BJ (cell line): Measurements from ENCODE around the gene MDGA2. TPM values are rescaled to one million over a fixed set of nuclear protein-coding genes. Genes with fewer than 3 reads are reported as not detected.

Experiments used
- CTCF ChIA-PET: fragments of 350-600 bp; formaldehyde crosslinking; extraction: SDS; loops from one replicate; lab custom pipeline; 2021; ENCODE audit warnings: antibody characterized with exemption, inconsistent platforms; lab: Yijun Ruan, JAX
- POLR2A ChIA-PET: fragments of 300-600 bp; sonication (Branson Sonifier 250); formaldehyde crosslinking; extraction: SDS; loops from one replicate; lab custom pipeline; 2021; ENCODE audit warnings: antibody characterized with exemption; lab: Charles Lee
- DNase-seq: peaks from one replicate; pipeline ENCODE4 v3.0.0-alpha.2; 2011; ENCODE audit warnings: low read depth
- H3K27me3 ChIP-seq: 2 replicates; pipeline ENCODE4 v1.6.0; 2011; ENCODE audit warnings: low read length; ENCODE audit not compliant: control insufficient read depth, insufficient read depth
- H3K36me3 ChIP-seq: 2 replicates; pipeline ENCODE4 v1.5.1; 2011; ENCODE audit warnings: low read length; ENCODE audit not compliant: control insufficient read depth, insufficient read depth
- H3K4me3 ChIP-seq: 2 replicates; pipeline ENCODE4 v1.5.1; 2011; ENCODE audit warnings: low read depth, mild to moderate bottlenecking, control low read depth, low read length
- polyA plus RNA-seq: library from polyadenylated mRNA; depleted of rRNA; stranded (reverse); fragments of >200 nt; gene quantifications from 2 replicates; pipeline ENCODE4 v1.2.3, GENCODE V29; 2011
- TF ChIP-seq, protein P1 (sequence below): IDR thresholded peaks from 2 replicates; pipeline ENCODE4 v1.5.1; 2011; ENCODE audit warnings: low read depth, mild to moderate bottlenecking, control low read depth, inconsistent platforms, low read length, moderate library complexity; ENCODE audit not compliant: insufficient read depth

The MDGA2 gene
- polyA plus RNA-seq, 1 experiment: not detected

DNA sequence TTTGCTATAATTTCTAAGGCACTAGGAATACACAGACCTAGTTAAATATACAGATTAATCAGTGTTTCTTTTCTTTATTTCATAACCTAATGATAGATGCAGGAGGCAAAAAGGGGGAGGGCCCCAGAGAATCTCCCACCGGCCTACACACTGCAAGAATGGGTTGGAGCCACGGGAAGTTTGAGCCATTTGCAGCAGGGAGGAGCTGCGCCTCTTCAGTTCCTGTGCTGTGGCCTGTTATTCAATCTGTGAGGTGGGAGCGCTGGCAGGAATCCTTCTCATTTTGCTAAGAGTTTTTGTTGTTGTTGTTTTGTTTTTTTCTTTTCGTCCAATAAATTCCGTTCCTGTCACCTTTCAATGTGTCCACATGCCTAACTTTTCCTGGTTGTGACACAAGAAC, 772.6 kb downstream of the MDGA2 start:
- POLR2A ChIA-PET: no interaction called here
- H3K27me3 ChIP-seq: no peaks in the 10 kb centered on the region
- CTCF ChIA-PET: no interaction called here

DNA sequence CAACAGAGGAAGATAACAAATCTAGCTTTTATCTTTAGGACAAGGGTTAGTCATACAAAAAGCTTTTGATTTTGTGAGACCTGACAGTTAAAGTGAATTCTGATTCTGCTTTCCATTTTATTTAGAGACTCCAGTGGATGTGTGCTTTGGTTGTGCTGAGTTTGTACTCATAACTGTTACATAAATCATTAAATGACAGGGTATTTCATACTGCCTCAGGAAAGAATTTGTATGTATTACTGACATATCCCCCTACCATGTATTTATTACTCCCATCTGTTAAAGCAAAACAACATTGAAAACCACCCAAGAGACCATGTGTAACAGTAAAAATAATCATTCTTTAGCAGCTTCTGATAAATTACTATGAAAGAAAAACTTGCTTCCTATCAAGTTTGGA, 780.9 kb downstream of the MDGA2 start:
- H3K36me3 ChIP-seq: no peaks in the 10 kb centered on the region
- ChIA-PET CTCF (no interaction called here), POLR2A (no interaction called here)
- no peaks in the 10 kb centered on the region for H3K27me3 ChIP-seq
- TF ChIP-seq, protein P1, sequence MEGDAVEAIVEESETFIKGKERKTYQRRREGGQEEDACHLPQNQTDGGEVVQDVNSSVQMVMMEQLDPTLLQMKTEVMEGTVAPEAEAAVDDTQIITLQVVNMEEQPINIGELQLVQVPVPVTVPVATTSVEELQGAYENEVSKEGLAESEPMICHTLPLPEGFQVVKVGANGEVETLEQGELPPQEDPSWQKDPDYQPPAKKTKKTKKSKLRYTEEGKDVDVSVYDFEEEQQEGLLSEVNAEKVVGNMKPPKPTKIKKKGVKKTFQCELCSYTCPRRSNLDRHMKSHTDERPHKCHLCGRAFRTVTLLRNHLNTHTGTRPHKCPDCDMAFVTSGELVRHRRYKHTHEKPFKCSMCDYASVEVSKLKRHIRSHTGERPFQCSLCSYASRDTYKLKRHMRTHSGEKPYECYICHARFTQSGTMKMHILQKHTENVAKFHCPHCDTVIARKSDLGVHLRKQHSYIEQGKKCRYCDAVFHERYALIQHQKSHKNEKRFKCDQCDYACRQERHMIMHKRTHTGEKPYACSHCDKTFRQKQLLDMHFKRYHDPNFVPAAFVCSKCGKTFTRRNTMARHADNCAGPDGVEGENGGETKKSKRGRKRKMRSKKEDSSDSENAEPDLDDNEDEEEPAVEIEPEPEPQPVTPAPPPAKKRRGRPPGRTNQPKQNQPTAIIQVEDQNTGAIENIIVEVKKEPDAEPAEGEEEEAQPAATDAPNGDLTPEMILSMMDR: no peak
- no peak for DNase-seq
- no peak overlapping the region for H3K4me3 ChIP-seq

More for the DNA sequence above, 772.6 kb downstream of the MDGA2 start:
- no peak for DNase-seq
- Histone ChIP-seq H3K4me3 (no peak overlapping the region), H3K36me3 (no peaks in the 10 kb centered on the region)
- TF ChIP-seq, protein P1: no peak

DNA sequence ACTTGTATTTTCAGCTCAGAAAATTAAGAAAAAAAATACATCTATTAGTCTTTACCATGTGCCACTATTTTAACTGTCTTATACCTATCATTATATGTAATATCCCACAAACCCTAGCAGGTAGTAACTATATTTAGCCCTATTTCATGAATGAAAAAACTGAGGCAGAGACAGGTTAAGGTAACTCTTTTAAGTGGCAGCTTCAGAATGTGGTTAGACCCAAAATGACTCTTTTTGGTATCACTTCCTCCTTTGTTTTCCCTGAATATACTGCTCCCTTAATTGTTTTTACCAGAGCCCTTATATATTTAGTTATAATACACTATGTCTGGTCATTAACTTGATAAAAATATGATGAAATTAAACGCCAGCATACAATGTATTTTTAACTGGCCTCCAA, 788.3 kb downstream of the MDGA2 start:
- ChIA-PET CTCF (no interaction called here), POLR2A (no interaction called here)
- DNase-seq: no peak
- TF ChIP-seq, protein P1: no peak
- no peaks in the 10 kb centered on the region for H3K36me3 ChIP-seq
- no peaks in the 10 kb centered on the region for H3K27me3 ChIP-seq
- H3K4me3 ChIP-seq: no peak overlapping the region

DNA sequence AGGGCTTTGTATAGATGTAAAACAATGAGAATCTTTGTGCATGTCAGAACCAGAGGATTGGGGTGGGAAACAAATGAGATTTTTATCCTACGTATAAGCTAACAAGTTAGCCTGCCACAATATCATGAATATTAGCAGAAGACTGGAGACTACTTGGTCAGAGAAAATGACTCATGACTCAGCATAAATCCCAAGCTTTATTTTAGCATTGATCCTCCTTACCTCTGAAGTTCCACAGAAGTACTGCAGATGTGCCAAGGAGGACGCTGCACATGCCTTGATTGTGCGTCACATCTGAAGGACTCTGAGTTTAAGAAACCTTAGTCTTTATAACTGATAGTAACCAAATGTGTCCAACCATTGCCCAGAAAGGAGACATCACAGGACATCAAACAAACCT, 789.8 kb downstream of the MDGA2 start:
- Histone ChIP-seq H3K36me3 (no peaks in the 10 kb centered on the region), H3K4me3 (no peak overlapping the region), H3K27me3 (no peaks in the 10 kb centered on the region)
- ChIA-PET CTCF (no interaction called here), POLR2A (no interaction called here)
- no peak for DNase-seq
- TF ChIP-seq, protein P1: no peak

DNA sequence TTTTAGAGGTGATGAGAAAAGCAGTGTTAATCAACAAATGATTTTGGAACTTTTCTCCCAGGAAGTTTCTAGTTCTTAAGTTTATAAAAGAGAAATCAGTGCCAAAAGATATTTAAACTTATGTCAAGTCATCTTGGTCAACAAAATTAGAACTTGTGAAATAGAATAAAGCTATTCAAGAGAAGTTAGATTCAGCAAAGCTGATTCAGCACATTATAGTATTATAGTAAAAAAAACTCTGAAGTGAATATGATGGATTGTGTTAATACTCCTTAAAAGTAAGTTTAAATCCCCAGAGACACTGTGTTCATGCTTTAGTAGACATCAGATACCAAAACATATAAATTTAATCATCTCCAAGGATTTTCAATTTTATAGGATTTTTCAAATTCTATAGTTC, 813.7 kb downstream of the MDGA2 start:
- POLR2A ChIA-PET: no interaction called here
- no peak for DNase-seq

More for the DNA sequence above, 813.7 kb downstream of the MDGA2 start:
- CTCF ChIA-PET: no interaction called here
- TF ChIP-seq, protein P1: no peak
- Histone ChIP-seq H3K36me3 (no peaks in the 10 kb centered on the region), H3K4me3 (no peak overlapping the region), H3K27me3 (no peaks in the 10 kb centered on the region)
